ENCODE results near the gene PIK3C3. TPM values are rescaled to one million over a fixed set of nuclear protein-coding genes. Genes with fewer than 3 reads are reported as not detected.

The PIK3C3 gene
- total RNA-seq, 2 experiments from 2014 or later, result 52.8 to 56.7 TPM

DNA sequence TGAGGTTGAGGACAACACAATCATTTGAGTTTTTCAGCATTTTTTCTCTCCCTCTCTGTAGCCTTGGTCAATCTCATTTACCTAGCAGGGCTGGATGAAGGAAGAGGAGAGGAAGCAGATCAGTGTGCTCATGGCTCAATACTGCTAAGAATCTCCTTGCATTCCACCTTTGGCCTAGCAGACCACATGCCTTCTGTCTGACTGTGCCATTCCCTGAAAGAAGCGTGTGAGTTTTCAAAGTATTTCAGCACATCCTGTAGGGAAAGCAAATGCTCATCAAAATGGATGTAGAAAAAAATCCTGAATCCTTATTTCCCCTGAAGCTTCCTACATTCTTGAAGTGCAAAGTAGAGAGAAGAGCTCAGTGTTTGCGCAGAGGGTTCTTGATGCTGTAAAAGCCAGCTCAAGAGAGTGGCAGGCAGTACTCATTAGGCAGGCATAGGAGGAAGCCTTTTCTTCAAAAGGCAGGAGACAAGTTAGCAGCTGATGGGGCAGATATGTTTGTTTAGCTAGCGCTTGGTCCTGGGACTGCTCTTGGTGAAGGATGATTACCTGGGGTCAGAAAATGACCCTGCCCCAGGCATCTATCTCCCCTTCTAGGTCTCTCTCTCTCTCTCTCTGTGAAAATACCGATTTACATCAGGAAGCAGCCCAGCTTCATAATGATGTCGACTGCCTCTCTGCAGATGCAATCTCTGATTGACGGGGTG, 14.4 kb upstream of the PIK3C3 start:
- no peak for DNase-seq
- Mint-ChIP-seq H3K27me3 (peaks cover 30% of the 10 kb centered on the region), H3K36me3 (no peaks in the 10 kb centered on the region), H3K9me3 (no peaks in the 10 kb centered on the region), H3K4me1 (no peaks in the 10 kb centered on the region), H3K27ac (no peak overlapping the region), H3K4me3 (no peak overlapping the region)

GRCh38 chr18:41942254-41942653, 12.8 kb upstream of the PIK3C3 start:
- Mint-ChIP-seq H3K9me3 (no peaks in the 10 kb centered on the region), H3K27ac (no peak overlapping the region), H3K36me3 (no peaks in the 10 kb centered on the region), H3K4me1 (peaks cover 7% of the 10 kb centered on the region), H3K27me3 (peaks cover 33% of the 10 kb centered on the region), H3K4me3 (no peak overlapping the region)
- DNase-seq, result no peak

DNA sequence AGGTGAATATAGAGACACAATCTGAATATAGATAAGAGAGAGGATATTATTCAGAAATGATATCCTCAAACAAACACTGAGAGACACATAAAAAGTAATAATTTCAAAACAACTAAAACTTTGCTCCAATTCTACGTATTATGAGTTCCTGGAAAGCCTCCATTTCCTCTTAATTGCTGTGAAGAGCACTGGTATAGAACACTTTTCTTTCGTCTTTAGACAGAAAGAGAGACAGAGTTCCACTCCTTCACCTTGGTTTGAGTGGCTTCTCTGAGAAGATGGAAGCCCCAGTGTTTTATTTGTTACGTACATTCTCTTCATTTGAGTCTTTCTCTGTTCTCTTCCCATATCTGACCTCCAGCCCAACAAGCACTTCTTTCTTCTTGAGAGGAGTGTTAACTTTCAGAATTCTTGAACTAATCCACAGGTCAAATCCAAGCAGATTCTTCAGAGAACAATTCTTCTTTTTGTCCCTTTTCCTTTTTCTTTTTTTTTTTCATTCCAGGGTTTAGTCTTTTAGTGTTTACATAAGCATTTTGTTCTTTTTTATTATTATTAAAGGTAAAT, 6.4 kb upstream of the PIK3C3 start:
- peaks cover 12% of the 10 kb centered on the region for H3K4me1 Mint-ChIP-seq
- peak overlapping the region; percentile 2 for H3K4me3 Mint-ChIP-seq
- H3K9me3 Mint-ChIP-seq, result no peaks in the 10 kb centered on the region
- H3K27me3 Mint-ChIP-seq, result peaks cover 29% of the 10 kb centered on the region
- no peak for DNase-seq
- H3K27ac Mint-ChIP-seq, result peak overlapping the region; percentile 80
- no peaks in the 10 kb centered on the region for H3K36me3 Mint-ChIP-seq

- Mint-ChIP-seq H3K36me3 (no peaks in the 10 kb centered on the region), H3K4me3 (no peak overlapping the region), H3K27ac (peak overlapping the region; percentile 80), H3K4me1 (peaks cover 12% of the 10 kb centered on the region), H3K27me3 (peaks cover 24% of the 10 kb centered on the region), H3K9me3 (no peaks in the 10 kb centered on the region)
- DNase-seq, result no peak
These were observed 5.7 kb upstream of the PIK3C3 start for GRCh38 chr18:41949206-41949920.

- Mint-ChIP-seq H3K27ac (peak overlapping the region; percentile 98), H3K4me1 (peaks cover 29% of the 10 kb centered on the region), H3K9me3 (peaks cover 2% of the 10 kb centered on the region), H3K27me3 (peaks cover 6% of the 10 kb centered on the region), H3K4me3 (peak overlapping the region; percentile 100), H3K36me3 (peaks cover 21% of the 10 kb centered on the region)
- DNase-seq, result no peak
These were observed 654 bp downstream of the PIK3C3 start for GRCh38 chr18:41955688-41956087.

GRCh38 chr18:41959045-41959444, 4.0 kb downstream of the PIK3C3 start:
- no peak overlapping the region for H3K27ac Mint-ChIP-seq
- H3K27me3 Mint-ChIP-seq, result no peaks in the 10 kb centered on the region
- H3K9me3 Mint-ChIP-seq, result peaks cover 2% of the 10 kb centered on the region
- H3K4me1 Mint-ChIP-seq, result peaks cover 38% of the 10 kb centered on the region
- H3K4me3 Mint-ChIP-seq, result no peak overlapping the region
- DNase-seq, result no peak
- H3K36me3 Mint-ChIP-seq, result peaks cover 32% of the 10 kb centered on the region

GRCh38 chr18:41965634-41966255, 10.7 kb downstream of the PIK3C3 start:
- no peak overlapping the region for H3K4me3 Mint-ChIP-seq
- no peak overlapping the region for H3K27ac Mint-ChIP-seq
- peaks cover 34% of the 10 kb centered on the region for H3K4me1 Mint-ChIP-seq
- no peaks in the 10 kb centered on the region for H3K9me3 Mint-ChIP-seq
- peaks cover 32% of the 10 kb centered on the region for H3K36me3 Mint-ChIP-seq
- no peaks in the 10 kb centered on the region for H3K27me3 Mint-ChIP-seq
- DNase-seq, result no peak

GRCh38 chr18:41966943-41967342, 11.9 kb downstream of the PIK3C3 start:
- Mint-ChIP-seq H3K9me3 (no peaks in the 10 kb centered on the region), H3K27me3 (no peaks in the 10 kb centered on the region), H3K4me1 (peaks cover 32% of the 10 kb centered on the region), H3K36me3 (peaks cover 30% of the 10 kb centered on the region), H3K27ac (no peak overlapping the region), H3K4me3 (no peak overlapping the region)
- DNase-seq, result no peak

- no peaks in the 10 kb centered on the region for H3K9me3 Mint-ChIP-seq
These were observed 12.6 kb downstream of the PIK3C3 start for GRCh38 chr18:41967680-41968079.

DNA sequence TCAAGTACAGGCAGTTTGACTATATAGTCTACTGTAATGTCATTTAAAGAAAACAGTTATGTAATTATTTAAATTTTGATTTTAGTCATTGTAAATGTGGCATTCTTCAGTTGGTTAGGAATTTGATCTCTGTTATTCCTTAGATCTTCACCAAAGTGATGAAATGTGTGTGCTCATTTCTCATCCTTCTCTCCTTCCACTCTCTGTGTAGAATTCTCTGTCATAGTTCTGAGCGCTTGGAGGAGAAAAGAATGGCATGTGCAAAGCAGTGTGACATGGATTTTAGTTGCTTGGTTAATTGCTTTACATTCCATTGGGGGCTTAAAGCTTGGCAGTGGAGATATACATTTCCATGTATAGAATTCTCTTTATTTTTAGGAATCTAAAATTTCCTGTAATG, 14.8 kb downstream of the PIK3C3 start:
- H3K4me1 Mint-ChIP-seq, result peaks cover 43% of the 10 kb centered on the region
- H3K4me3 Mint-ChIP-seq, result no peak overlapping the region
- H3K9me3 Mint-ChIP-seq, result no peaks in the 10 kb centered on the region
- no peak for DNase-seq
- H3K27me3 Mint-ChIP-seq, result no peaks in the 10 kb centered on the region
- H3K36me3 Mint-ChIP-seq, result peaks cover 26% of the 10 kb centered on the region
- H3K27ac Mint-ChIP-seq, result no peak overlapping the region

More at GRCh38 chr18:41967680-41968079, 12.6 kb downstream of the PIK3C3 start:
- H3K4me1 Mint-ChIP-seq, result peaks cover 36% of the 10 kb centered on the region
- H3K4me3 Mint-ChIP-seq, result no peak overlapping the region
- DNase-seq, result no peak
- no peaks in the 10 kb centered on the region for H3K27me3 Mint-ChIP-seq
- no peak overlapping the region for H3K27ac Mint-ChIP-seq
- peaks cover 28% of the 10 kb centered on the region for H3K36me3 Mint-ChIP-seq

- no peaks in the 10 kb centered on the region for H3K27me3 Mint-ChIP-seq
- no peaks in the 10 kb centered on the region for H3K9me3 Mint-ChIP-seq
- no peak overlapping the region for H3K4me3 Mint-ChIP-seq
- H3K27ac Mint-ChIP-seq, result no peak overlapping the region
- peaks cover 20% of the 10 kb centered on the region for H3K36me3 Mint-ChIP-seq
- peaks cover 50% of the 10 kb centered on the region for H3K4me1 Mint-ChIP-seq
- no peak for DNase-seq
These were observed 17.3 kb downstream of the PIK3C3 start for GRCh38 chr18:41972067-41972925.

DNA sequence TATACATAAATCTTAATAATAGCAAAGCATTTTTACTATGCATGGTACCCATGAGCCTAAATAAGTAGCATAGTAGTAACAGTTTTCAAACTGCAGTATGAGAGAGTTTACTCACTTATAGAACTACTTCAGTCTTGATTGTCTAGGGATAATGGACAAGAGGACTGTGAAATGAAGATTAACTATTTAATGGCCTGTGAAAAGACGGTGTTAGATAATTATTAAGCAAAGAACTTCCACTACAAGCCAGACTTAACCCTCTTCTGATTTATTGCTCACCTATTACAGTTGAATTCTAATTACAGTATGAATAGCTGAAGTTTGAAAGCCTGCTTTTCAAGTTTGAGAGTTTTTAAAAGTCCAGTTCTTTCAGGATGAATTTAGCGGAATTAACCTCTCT, 18.9 kb downstream of the PIK3C3 start:
- Mint-ChIP-seq H3K9me3 (no peaks in the 10 kb centered on the region), H3K27ac (no peak overlapping the region), H3K27me3 (no peaks in the 10 kb centered on the region), H3K4me1 (peaks cover 45% of the 10 kb centered on the region), H3K36me3 (peaks cover 23% of the 10 kb centered on the region), H3K4me3 (no peak overlapping the region)
- no peak for DNase-seq

DNA sequence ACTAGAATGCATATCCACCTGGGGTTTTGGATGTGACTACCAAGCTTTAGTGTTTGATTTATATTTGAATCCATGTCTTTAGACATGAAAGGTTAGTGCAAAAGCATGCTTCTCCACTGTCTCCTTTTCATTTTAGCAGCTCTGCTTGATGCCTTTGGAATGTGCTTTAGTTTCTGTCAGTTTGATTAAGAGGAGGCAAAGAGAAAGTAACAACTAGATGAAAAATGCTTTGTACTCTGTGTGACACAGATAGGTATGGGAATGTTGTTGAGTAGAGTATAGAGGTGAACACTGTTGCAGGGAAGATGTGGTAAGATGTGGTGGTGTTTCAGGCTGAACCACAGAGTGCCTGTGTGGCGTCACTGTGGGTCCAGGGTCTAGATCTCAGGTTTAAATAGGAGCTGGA, 19.8 kb downstream of the PIK3C3 start:
- Mint-ChIP-seq H3K36me3 (peaks cover 20% of the 10 kb centered on the region), H3K27ac (peak overlapping the region; percentile 13), H3K9me3 (no peaks in the 10 kb centered on the region), H3K27me3 (no peaks in the 10 kb centered on the region), H3K4me1 (peaks cover 42% of the 10 kb centered on the region), H3K4me3 (no peak overlapping the region)
- DNase-seq, result peak; percentile 30

DNA sequence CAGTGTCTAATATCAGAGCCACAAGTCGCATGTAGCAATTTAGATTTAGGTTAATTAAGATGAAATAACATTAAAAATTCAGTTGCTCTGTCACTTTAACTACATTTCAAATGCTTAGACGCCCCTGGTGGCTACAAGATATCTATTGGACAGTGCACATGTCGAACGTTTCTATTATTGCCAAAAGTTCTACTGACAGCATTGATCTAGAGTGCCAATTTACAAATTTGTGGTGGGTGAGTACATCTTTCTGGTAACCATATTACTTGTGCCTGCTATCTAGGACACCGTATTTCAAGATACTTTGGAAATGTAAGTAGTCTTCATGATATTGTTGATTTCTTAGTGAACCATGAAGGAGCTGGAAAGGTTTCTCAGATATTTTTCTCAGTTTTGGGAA, 20.2 kb downstream of the PIK3C3 start:
- Mint-ChIP-seq H3K4me1 (peaks cover 38% of the 10 kb centered on the region), H3K36me3 (peaks cover 20% of the 10 kb centered on the region), H3K27me3 (no peaks in the 10 kb centered on the region), H3K4me3 (no peak overlapping the region), H3K27ac (peak overlapping the region; percentile 13), H3K9me3 (no peaks in the 10 kb centered on the region)
- DNase-seq, result no peak
